OCI-LY1 (cell line): ENCODE data around the gene TUBGCP4.

Experiments used
- H2AFZ ChIP-seq: fragments of 200-600 bp; sonication (generic), shearing (Covaris generic); 2 replicates; pipeline ENCODE4 v1.6.0; 2014; ENCODE audit warnings: antibody characterized with exemption, mild to moderate bottlenecking, low read length
- H3F3A ChIP-seq: fragments of 200-600 bp; sonication (generic), shearing (Covaris generic); 2 replicates; pipeline ENCODE4 v1.6.0; 2014; ENCODE audit warnings: mild to moderate bottlenecking, antibody characterized with exemption, low read length, moderate library complexity; ENCODE audit not compliant: insufficient read depth
- H3K27ac ChIP-seq: fragments of 200-600 bp; sonication (generic); 2 replicates; pipeline ENCODE4 v1.5.1; 2014; ENCODE audit warnings: low read length, mixed run types, mild to moderate bottlenecking, low read depth; ENCODE audit not compliant: poor library complexity, severe bottlenecking
- H3K27me3 ChIP-seq: fragments of 200-600 bp; sonication (generic); 2 replicates; pipeline ENCODE4 v1.6.0; 2014; ENCODE audit warnings: antibody characterized with exemption, mild to moderate bottlenecking, low read length, moderate library complexity; ENCODE audit not compliant: insufficient read depth
- H3K36me3 ChIP-seq: fragments of 200-600 bp; sonication (generic); 2 replicates; pipeline ENCODE4 v1.6.1; 2014; ENCODE audit warnings: mild to moderate bottlenecking, antibody characterized with exemption, low read length, moderate library complexity, mixed read lengths; ENCODE audit not compliant: insufficient read depth
- H3K4me1 ChIP-seq: fragments of 200-600 bp; sonication (generic); 2 replicates; pipeline ENCODE4 v1.5.1; 2014; ENCODE audit warnings: mild to moderate bottlenecking, low read length, moderate library complexity; ENCODE audit not compliant: insufficient read depth, severe bottlenecking
- H3K4me2 ChIP-seq: fragments of 200-600 bp; sonication (generic), shearing (Covaris generic); 2 replicates; pipeline ENCODE4 v1.6.1; 2014; ENCODE audit warnings: low read length
- H3K4me3 ChIP-seq: fragments of 200-600 bp; sonication (generic); 2 replicates; pipeline ENCODE4 v1.5.1; 2014; ENCODE audit warnings: low read length, low read depth, mild to moderate bottlenecking, mixed read lengths; ENCODE audit not compliant: poor library complexity, severe bottlenecking
- H3K79me2 ChIP-seq: fragments of 200-600 bp; shearing (Covaris generic); 2 replicates; pipeline ENCODE4 v1.6.1; 2016; ENCODE audit warnings: mixed run types, low read length, mixed read lengths; ENCODE audit not compliant: insufficient read depth
- H3K9ac ChIP-seq: fragments of 200-600 bp; sonication (generic), shearing (Covaris generic); 2 replicates; pipeline ENCODE4 v1.6.1; 2014; ENCODE audit warnings: mild to moderate bottlenecking, low read length, mixed read lengths
- H3K9me2 ChIP-seq: fragments of 200-600 bp; sonication (generic), shearing (Covaris generic); 2 replicates; pipeline ENCODE4 v1.6.1; 2014; ENCODE audit warnings: low read depth, mild to moderate bottlenecking, low read length, mixed read lengths
- H3K9me3 ChIP-seq: fragments of 200-600 bp; shearing (Covaris generic); 2 replicates; pipeline ENCODE4 v1.6.1; 2014; ENCODE audit warnings: low read length, mixed read lengths
- H4K20me1 ChIP-seq: fragments of 200-600 bp; sonication (generic), shearing (Covaris generic); 2 replicates; pipeline ENCODE4 v1.6.0; 2016; ENCODE audit warnings: mild to moderate bottlenecking, low read length; ENCODE audit not compliant: insufficient read depth
- CTCF ChIP-seq: fragments of 200-600 bp; sonication (generic), shearing (Covaris generic); IDR thresholded peaks from 2 replicates; pipeline ENCODE4 v1.5.1; 2017; ENCODE audit warnings: mild to moderate bottlenecking, antibody characterized with exemption, low read length, moderate library complexity, mixed read lengths
- EZH2 ChIP-seq: fragments of 200-600 bp; sonication (generic), shearing (Covaris generic); IDR thresholded peaks from 2 replicates; pipeline ENCODE4 v1.8.0; 2017; ENCODE audit warnings: borderline replicate concordance, mixed run types, mild to moderate bottlenecking, antibody characterized with exemption, low read length, moderate library complexity, mixed read lengths

Gene TUBGCP4

DNA sequence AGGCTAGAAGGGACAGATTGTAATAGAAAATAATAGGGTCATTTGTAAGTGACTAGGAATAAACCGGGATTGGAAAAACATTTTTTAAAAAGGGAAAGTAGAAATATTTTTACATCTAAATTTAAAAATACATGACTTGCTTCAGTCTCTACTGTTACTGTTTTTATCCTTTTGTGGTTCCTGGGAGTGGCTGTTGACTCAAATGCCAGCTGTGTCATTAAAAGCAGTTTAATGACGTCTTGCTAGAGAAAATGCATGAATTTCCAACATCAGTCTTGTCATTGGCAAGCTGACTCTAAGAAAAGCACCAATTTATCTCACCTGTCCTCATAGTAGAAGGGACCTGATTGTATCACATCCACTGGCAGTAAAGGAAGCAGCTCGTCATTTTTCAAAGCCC lies 23.8 kb upstream of the TUBGCP4 start:
- TF ChIP-seq CTCF (no peak), EZH2 (no peak)

GRCh38 chr15:43352693-43353382 lies 18.1 kb upstream of the TUBGCP4 start:
- Histone ChIP-seq H3K27me3 (no peaks in the 10 kb centered on the region), H3K9ac (no peak overlapping the region), H3K9me2 (no peaks in the 10 kb centered on the region), H4K20me1 (no peaks in the 10 kb centered on the region), H3K4me3 (no peak overlapping the region), H3K79me2 (no peaks in the 10 kb centered on the region), H3K27ac (no peak overlapping the region), H2AFZ (no peak overlapping the region), H3F3A (no peaks in the 10 kb centered on the region; the same call in 1 of the 2 replicates), H3K9me3 (no peaks in the 10 kb centered on the region), H3K36me3 (peaks cover 51% of the 10 kb centered on the region), H3K4me1 (no peaks in the 10 kb centered on the region), H3K4me2 (no peak overlapping the region)
- TF ChIP-seq CTCF (no peak), EZH2 (no peak)

More for the DNA sequence above, 23.8 kb upstream of the TUBGCP4 start:
- Histone ChIP-seq H3F3A (no peaks in the 10 kb centered on the region), H3K27ac (no peak overlapping the region), H3K9me2 (no peaks in the 10 kb centered on the region), H2AFZ (no peak overlapping the region), H3K36me3 (peaks cover 67% of the 10 kb centered on the region), H3K4me3 (no peak overlapping the region), H3K79me2 (no peaks in the 10 kb centered on the region), H3K9ac (no peak overlapping the region), H4K20me1 (no peaks in the 10 kb centered on the region), H3K27me3 (no peaks in the 10 kb centered on the region), H3K4me2 (no peak overlapping the region), H3K9me3 (no peaks in the 10 kb centered on the region), H3K4me1 (no peaks in the 10 kb centered on the region)

GRCh38 chr15:43360821-43361220 lies 10.1 kb upstream of the TUBGCP4 start:
- Histone ChIP-seq H4K20me1 (no peaks in the 10 kb centered on the region), H3K4me3 (no peak overlapping the region), H3K27me3 (no peaks in the 10 kb centered on the region), H3K79me2 (no peaks in the 10 kb centered on the region), H3K36me3 (peaks cover 86% of the 10 kb centered on the region), H3K4me1 (no peaks in the 10 kb centered on the region), H3K9me3 (peaks cover 33% of the 10 kb centered on the region), H3K27ac (no peak overlapping the region), H3F3A (no peaks in the 10 kb centered on the region), H2AFZ (no peak overlapping the region), H3K9ac (no peak overlapping the region), H3K9me2 (no peaks in the 10 kb centered on the region), H3K4me2 (no peak overlapping the region)
- TF ChIP-seq CTCF = no peak
